HFFc6 (cell line): ENCODE measurements around the gene PLCB3. TPM values are rescaled to one million over a fixed set of nuclear protein-coding genes. Genes with fewer than 3 reads are reported as not detected.
"Not testable (repeated sequence)": the region's sequence is repeated elsewhere in the genome, so short reads cannot be mapped to it uniquely, and the experiment has no call there.

Experiments used
- DNase-seq: peaks from one replicate; pipeline ENCODE4 v3.0.0-alpha.2; 2018
- H3K27ac Mint-ChIP-seq: 2 replicates; pipeline ENCODE4 v1.8.0; 2020; ENCODE audit warnings: mild to moderate bottlenecking, mixed read lengths
- H3K27me3 Mint-ChIP-seq: 2 replicates; pipeline ENCODE4 v1.8.0; 2021; ENCODE audit warnings: mild to moderate bottlenecking, moderate library complexity, mixed read lengths; ENCODE audit not compliant: insufficient read depth
- H3K36me3 Mint-ChIP-seq: 2 replicates; pipeline ENCODE4 v1.8.0; 2021; ENCODE audit warnings: low read depth, mixed read lengths
- H3K4me1 Mint-ChIP-seq: 2 replicates; pipeline ENCODE4 v1.8.0; 2020; ENCODE audit warnings: low read depth, mixed read lengths
- H3K4me3 Mint-ChIP-seq: 2 replicates; pipeline ENCODE4 v1.8.0; 2020; ENCODE audit warnings: mild to moderate bottlenecking, moderate library complexity, mixed read lengths
- H3K9me3 Mint-ChIP-seq: 2 replicates; pipeline ENCODE4 v1.8.0; 2020; ENCODE audit warnings: mild to moderate bottlenecking, mixed read lengths
- CTCF ChIP-seq: fragments of 200-600 bp; sonication (generic); IDR thresholded peaks from 2 replicates; pipeline ENCODE4 v1.5.0; 2021; ENCODE audit warnings: antibody characterized with exemption, mild to moderate bottlenecking
- total RNA-seq, 6 experiments: library from RNA; stranded (reverse); fragmentation: NEBNext Ultra II Directional; extraction: Animal tissue kit (Norgen Biotek cat#: 25700); gene quantifications; 2 replicates in 1 of 6; 3 replicates in 5 of 6; pipeline ENCODE4 v1.2.3, GENCODE V29; 2021

PLCB3 gene
- total RNA-seq, 6 experiments from 2014 or later, result 48.1 to 58.0 (median 51.8) TPM

GRCh38 chr11:64304316-64305072 is 53.2 kb downstream of the PLCB3 start:
- H3K4me1 Mint-ChIP-seq, result peaks cover 26% of the 10 kb centered on the region
- DNase-seq, result peak; percentile 82
- peak overlapping the region; percentile 94 for H3K27ac Mint-ChIP-seq
- H3K27me3 Mint-ChIP-seq, result peaks cover 15% of the 10 kb centered on the region
- TF ChIP-seq CTCF, result peak; percentile 95
- no peaks in the 10 kb centered on the region for H3K36me3 Mint-ChIP-seq
- H3K9me3 Mint-ChIP-seq, result no peaks in the 10 kb centered on the region
- H3K4me3 Mint-ChIP-seq, result peak overlapping the region; percentile 96

GRCh38 chr11:64305075-64305690 is 53.9 kb downstream of the PLCB3 start, which contains the start of gene ESRRA:
Gene ESRRA (plus strand): TSS chr11:64305524. CDS start chr11:64307180, 1,656 bp downstream.
- peaks cover 26% of the 10 kb centered on the region for H3K4me1 Mint-ChIP-seq
- H3K36me3 Mint-ChIP-seq, result no peaks in the 10 kb centered on the region
- TF ChIP-seq CTCF, result no peak
- H3K9me3 Mint-ChIP-seq, result no peaks in the 10 kb centered on the region
- peak within 1 kb of the TSS; percentile 94 for H3K27ac Mint-ChIP-seq
- DNase-seq, result peak; percentile 94
- H3K4me3 Mint-ChIP-seq, result peak within 1 kb of the TSS; percentile 96
- peaks cover 12% of the 10 kb centered on the region for H3K27me3 Mint-ChIP-seq

- Mint-ChIP-seq H3K4me3 (peak overlapping the region; percentile 89), H3K27me3 (peaks cover 5% of the 10 kb centered on the region), H3K27ac (peak overlapping the region; percentile 61), H3K36me3 (no peaks in the 10 kb centered on the region), H3K9me3 (no peaks in the 10 kb centered on the region), H3K4me1 (peaks cover 19% of the 10 kb centered on the region)
- no peak for DNase-seq
- peak; percentile 63 for TF ChIP-seq CTCF
These were observed 54.6 kb downstream of the PLCB3 start for GRCh38 chr11:64305691-64306562.

GRCh38 chr11:64306563-64306875 is 55.2 kb downstream of the PLCB3 start:
- no peak for TF ChIP-seq CTCF
- H3K9me3 Mint-ChIP-seq, result no peaks in the 10 kb centered on the region

GRCh38 chr11:64306876-64307622 is 55.7 kb downstream of the PLCB3 start:
- TF ChIP-seq CTCF, result no peak
- DNase-seq, result no peak
- peaks cover 4% of the 10 kb centered on the region; the same call in 1 of the 2 replicates for H3K27me3 Mint-ChIP-seq
- H3K4me3 Mint-ChIP-seq, result peak overlapping the region; percentile 89
- no peaks in the 10 kb centered on the region for H3K36me3 Mint-ChIP-seq
- H3K9me3 Mint-ChIP-seq, result no peaks in the 10 kb centered on the region
- peak overlapping the region; percentile 61; the same call in 1 of the 2 replicates for H3K27ac Mint-ChIP-seq
- peaks cover 18% of the 10 kb centered on the region for H3K4me1 Mint-ChIP-seq

More at GRCh38 chr11:64306563-64306875, 55.2 kb downstream of the PLCB3 start:
- peak overlapping the region; percentile 89 for H3K4me3 Mint-ChIP-seq
- H3K27ac Mint-ChIP-seq, result peak overlapping the region; percentile 61
- H3K27me3 Mint-ChIP-seq, result peaks cover 4% of the 10 kb centered on the region; the same call in 1 of the 2 replicates
- H3K4me1 Mint-ChIP-seq, result peaks cover 18% of the 10 kb centered on the region
- no peaks in the 10 kb centered on the region for H3K36me3 Mint-ChIP-seq
- no peak for DNase-seq

GRCh38 chr11:64307795-64308194 is 56.5 kb downstream of the PLCB3 start:
- not testable (repeated sequence) for H3K27me3 Mint-ChIP-seq, H3K9me3 Mint-ChIP-seq, H3K27ac Mint-ChIP-seq

More at GRCh38 chr11:64307795-64308194, 56.5 kb downstream of the PLCB3 start:
- not testable (repeated sequence) for H3K36me3 Mint-ChIP-seq, DNase-seq, H3K4me3 Mint-ChIP-seq
- peaks cover 18% of the 10 kb centered on the region for H3K4me1 Mint-ChIP-seq
